COLO668 (cell line): Measurements from ENCODE around the gene EPHB6.

Source experiments
- DNase-seq: peaks from one replicate; lab custom pipeline; 2025; ENCODE audit not compliant: unreplicated experiment; lab: John Stamatoyannopoulos, UW

The EPHB6 gene

DNA sequence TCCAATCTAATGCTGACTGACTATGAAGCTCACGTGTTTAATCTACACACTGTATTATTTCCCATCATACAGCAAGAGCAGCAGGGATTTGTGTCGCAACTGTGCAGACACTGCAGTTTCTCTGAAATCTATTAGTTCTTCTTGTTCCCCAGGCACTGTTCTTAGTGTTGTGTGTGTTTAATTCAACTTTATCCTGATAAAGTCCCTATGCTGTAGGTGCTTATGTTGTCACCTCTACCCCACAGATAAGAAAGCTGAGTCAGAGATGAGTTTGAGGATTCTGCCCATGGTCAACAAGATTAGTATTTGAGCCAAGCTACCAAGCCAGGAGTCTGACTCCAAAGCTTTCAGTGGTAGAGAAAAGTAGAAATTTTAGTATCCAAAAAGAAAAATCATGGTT lies 22.5 kb upstream of the EPHB6 start:
- no peak for DNase-seq

DNA sequence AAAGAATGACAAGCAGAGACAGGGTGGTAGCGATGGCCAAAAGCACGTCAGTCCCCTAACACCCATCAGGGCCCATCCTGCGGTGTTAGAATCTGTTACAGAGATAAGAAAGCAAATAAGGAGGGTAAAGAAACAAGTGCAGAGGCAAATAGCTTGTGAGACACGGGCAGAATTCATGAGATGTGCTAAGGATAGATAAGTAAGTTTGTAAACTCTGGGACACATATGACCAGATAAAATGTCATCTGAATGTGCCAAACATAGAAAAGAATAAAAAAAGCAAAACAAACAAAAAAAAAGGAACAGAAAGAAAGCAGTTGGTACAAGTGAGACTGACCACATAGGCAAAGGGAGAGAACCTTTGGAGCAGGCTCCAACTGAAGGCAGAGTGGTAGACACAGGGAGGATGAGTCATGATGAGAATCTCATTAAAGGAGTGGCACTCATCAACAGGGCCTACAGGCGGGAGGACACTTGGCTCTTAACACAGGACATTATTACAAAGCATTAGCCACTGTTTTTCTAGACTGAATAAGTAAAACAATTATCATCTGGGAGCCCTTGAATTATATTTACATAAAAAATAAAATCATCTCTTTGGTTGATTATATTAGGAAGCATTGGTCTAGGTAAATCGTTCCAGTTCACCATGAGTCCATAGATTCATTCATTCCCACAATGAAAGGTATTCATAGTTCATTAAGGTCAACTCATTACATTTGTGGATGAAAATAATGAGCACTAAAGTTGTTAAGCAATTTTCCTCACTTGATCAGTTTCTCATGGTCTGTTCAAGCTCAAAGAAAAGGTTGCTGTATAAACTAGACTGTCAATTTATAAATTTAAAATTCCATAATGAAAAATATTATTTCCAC lies 21.5 kb upstream of the EPHB6 start:
- no peak for DNase-seq

DNA sequence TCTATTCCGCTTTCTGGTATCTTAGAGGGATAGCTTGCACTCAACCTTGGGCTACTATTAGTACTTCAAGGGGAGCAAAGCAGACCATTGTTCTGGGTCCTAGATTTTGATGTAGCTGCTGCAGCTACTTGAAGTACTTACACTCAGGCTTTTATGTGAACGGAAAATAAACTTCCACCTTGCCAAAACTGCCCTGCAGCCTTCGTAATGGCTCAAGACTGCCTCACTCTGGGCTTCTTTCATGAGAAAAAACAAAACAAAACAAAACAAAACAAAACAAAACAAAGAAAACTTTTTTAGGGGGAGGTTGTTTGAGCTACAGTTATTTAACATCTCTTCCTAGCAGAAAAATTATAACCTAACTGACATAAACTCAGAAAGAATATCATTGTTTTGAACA lies 19.4 kb upstream of the EPHB6 start:
- no peak for DNase-seq

DNA sequence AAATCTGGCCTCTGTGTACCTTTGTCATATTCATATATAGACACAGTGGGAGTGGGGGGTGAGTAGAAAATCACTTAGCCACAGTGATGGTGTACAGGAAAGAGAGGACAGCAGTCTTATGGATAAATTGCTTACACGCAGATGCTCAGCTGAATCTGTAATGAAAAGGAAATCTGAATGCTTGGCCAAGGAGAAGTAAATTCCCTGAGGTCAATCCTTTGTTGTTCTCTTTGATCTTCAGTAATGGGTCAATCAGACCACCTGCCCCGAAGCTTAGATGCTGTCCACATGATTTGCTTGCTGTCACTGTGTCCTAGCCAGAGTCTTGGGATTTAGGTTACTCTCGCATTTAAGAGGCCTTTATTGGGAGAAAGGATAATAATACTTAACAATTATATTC lies 18.4 kb upstream of the EPHB6 start:
- DNase-seq: no peak

DNA sequence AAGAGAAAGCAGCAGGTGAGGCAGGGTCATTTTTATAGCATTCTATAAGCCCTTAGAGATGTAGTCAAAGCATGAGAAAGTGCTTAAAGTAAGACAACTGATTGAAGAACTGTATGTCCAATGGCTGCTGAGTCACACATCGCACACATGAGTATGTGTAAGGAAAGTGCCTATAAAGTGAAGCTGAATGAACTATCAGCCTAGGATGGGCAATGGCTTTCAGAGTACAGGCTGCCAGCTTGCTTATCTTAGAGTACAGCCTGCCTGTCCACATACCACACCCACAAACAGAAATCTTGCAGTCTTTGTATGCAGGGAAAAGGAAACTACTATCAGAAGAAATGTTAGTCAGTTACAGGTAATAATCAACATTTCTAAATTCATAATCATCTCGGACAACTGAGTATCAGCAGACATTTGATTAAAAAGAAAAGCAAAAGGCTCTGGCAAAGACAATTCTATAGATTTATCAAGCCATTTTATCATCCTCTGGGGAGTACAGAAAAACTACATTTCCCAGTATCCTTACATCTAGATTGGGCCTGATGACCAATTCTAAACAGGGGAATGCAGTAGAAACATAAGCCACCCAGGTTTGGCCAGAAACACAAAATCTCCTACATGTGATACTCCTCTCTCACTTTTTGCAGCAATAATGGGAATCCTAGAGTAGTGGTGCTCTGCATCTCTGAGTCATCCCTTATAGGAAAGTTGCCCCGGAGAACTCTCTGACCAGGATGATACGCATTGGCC lies 16.2 kb upstream of the EPHB6 start:
- no peak for DNase-seq

DNA sequence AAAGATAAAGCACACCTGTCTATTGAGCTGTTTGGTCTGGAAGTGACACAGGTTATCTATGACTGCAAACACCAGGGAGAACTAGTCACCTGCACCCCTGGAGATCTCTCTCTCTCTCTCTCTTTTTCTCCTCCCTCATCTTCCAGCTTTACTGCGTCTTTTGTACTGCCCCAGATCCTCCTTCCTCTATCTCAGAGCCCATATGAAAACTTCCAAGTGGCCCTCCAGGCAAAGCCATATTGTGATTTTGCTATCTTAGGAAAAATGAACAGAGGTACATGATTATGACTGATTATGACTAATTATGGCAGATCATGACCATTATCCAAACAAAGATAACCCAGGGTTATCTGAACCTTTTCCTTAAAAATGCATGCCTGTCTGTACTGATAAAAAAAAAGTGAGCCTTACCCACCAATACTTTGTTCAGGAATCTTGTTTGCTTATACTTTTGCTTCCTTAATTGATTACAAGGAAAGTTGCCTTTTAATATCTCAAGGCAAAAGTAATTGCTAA lies 12.6 kb upstream of the EPHB6 start:
- no peak for DNase-seq

DNA sequence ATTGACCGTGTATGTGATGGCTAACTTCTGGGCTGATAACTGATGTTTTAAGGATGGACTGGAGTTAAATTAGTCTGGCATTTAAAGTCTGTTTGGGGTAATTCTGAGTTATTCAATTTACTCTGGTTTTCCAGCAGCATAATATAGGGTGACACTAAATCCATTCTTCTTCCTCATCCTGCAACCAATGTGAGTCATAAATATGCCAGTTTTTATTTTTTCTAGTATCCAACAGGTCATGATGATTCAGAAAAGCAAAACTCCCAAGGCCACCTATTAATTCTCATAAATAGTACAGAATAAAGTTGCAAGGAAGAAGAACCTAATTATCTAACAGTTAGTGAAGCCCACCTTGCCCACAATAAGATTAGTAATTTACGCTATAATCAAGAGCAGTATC lies 7.5 kb upstream of the EPHB6 start:
- no peak for DNase-seq

DNA sequence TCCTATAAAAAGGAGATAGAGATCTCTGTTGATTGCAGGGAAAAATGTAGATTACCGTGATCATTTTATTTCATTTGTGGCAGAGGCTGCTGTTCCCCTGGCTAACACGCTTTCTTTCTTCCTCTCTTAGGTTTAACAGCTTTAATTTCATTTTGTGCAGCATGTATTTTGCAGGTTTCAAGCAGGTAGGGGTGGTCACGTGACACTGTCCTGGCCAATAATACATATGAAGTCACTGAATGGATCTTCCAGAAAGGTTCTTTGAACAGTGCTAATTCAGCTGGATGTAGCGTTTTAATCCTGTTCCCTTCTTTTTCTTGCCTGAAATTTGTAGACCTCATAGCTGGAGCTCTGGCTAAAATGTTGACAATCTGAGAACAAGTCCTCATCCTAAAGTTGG lies 3.6 kb upstream of the EPHB6 start:
- no peak for DNase-seq

DNA sequence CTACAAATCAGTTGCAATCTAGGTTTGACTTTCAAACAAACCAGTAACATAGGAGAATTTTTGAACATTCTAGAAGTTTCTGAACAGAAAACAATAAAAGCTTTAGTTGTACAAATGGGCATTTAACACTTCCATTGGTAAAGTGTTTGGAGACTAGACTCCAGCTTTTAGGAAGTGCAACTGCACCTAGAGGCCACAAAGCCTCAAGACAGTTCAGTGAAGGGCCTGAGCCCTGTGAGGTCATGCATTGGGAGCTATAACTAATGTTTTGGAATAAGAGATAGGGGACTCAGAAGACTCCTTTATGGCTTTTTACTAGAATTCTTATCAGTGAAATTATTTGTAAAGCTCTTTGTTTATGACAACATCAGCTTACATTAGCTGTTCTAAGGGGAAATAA lies 3.0 kb upstream of the EPHB6 start:
- DNase-seq: no peak

DNA sequence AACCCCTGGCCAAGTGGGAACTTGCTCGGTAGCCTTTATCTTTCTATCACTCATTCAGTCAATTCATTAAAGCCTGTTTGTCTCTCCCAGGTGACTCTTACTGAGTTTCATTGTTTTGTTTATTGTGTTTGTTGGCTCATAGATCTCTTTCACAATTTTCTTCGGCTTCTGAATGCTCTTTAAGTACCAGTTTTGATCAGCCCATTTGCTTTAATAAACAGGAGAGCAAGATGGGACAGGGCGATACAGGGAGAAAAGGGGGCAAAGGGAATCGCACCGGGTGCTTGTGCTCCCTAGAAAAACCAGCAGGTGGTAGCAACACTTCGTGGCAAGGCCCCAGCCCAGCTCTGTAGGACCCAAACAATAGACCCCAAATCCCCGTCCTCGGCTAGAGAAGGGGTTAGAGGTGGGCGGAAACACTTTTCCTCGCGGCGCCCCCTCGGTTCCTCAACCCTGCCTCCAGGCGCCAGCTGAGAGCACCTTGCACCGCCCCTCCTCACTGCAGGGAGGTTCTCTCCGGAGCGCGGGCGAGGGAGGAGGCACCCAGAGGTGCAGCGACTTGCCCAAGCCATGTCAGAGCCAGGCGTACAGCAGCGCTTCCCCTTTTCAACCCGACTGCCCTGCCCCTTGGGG lies 1.0 kb upstream of the EPHB6 start:
- DNase-seq: peak; percentile 47

DNA sequence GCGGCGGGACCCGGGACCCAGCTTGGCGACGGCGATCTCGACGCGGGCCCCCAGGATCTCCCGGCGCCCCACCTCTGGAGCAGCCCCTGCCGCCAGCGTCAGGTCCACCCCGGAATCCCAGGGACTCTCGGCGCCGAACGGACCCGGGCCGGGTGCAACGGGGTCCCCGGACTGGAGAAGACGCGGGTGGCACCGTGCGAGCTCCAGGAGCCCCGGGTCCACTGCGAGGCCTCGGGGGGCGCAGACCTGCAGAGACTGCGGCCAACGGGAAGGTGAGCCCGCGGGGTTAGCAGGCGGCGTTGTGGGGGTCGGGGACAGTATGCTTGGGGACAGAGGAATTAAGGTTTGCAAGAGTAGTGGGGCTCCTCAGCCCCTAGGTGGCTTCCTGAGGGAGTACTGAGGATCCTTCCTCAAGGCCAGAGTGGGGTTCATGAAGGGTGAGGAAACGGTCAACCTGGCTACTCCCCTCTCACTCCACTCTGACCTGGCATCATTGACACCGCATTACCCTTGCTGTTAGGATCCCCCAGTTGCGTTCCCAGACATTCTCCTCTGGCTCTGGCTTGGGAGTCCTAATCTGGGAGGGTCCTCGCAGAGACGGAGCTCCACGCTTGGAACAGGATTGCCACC lies 353 bp downstream of the EPHB6 start:
- DNase-seq: no peak

DNA sequence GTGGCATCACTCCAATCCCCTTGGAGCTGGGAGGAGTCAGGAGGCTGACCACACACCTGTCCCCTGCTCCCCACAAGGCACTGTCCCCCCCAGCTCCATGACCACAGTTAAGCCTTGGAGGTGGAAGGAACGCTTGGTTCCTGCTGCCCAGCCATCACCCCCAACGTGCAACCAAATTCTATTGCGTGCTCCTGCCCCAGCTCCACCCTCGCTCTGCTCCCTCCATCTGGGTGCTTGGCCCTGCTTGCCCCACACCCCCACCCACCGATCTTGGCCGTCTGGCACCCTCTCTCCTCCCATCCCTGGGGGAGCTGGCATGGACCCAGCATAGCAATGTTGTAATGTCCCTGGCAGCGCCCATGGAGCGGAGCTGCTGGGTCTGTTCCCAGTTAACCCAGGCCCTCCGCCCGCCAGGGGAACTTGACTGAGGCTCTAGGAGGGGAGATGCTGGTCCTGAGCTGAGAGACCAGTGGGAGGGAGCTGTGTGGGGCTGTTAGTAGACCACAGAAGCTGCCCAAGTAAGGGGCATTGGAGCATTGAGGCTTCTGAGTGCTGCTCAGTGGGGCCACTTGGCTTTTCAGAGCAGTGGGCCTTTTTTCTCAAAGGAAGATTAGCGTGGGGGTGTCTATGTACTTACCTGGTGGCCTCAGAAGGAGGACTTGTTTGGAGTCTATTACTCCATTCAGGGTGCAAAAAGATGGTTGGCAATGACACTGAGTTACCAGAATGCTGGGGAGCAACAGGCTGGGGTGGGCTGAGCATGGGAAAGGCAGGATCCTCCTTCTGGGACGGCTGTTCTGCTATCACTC lies 1.1 kb downstream of the EPHB6 start:
- no peak for DNase-seq

DNA sequence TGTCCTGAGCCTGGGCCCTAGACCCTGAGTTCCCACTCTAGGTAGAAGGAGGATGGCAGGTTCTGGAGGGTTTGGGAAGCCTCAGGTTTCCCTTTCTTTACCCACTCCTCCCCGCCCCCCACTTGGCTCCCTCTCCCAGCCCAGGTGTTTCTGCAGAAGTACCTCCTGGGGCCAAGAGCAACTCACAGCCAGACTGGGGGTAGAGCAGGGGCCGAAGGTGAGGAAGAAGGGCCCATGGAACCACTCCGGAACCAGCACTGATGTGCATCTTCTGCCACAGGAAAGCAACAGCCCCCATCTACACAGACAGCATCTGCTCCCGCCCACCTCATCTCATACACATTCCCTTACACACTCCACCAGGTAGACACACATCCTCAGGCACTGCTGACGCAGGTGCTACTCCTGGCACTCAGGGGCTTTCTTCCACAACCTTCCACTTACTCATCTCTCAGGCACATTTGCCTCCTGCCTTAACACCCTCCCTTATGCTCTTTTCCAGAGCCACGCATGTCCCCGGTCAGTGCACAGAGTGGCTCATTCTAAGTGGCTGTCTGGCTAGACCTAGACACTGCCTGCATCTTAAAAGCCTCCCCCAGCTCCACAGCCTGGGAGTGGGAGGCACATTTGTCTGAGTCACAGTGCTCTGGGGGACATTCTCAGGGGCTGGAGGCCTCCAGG lies 1.8 kb downstream of the EPHB6 start:
- no peak for DNase-seq

DNA sequence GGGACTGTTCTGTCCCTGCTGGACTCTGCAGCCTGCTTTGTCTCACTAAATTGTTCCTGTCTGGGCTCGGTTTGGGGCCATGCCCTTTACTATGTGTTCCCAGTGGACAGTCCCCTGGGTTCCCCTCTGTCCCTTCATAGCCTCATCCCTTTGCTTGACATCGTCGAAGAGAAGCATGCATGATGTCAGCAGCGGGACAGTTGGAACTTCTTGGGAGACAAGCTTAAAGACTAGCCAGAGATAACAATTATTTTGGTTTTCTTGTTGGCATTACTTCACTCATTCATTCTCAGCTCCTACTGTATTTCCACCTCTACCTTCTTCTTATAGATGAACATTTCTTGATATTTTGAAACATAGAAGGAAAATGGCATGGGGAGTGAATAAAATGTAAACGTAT lies 2.7 kb downstream of the EPHB6 start:
- no peak for DNase-seq

DNA sequence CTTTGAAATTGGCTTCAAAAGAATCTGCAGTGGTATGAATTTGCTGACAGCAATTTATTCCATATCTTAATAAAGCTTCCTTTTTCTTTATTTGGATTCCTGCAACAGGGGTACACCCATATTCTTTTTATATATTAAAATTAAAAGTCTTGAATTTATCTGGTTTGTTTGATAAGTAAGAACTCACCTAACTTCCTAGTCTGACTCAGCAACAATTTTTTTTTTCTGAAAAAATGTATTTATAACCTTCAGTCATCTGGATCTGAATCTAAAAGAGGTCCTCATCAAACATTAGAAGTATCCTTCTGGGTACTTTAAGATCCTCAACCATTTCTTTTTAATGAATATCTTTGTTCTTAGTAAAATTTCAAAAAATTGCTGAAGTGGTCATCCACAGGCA lies 4.5 kb downstream of the EPHB6 start:
- DNase-seq: no peak

DNA sequence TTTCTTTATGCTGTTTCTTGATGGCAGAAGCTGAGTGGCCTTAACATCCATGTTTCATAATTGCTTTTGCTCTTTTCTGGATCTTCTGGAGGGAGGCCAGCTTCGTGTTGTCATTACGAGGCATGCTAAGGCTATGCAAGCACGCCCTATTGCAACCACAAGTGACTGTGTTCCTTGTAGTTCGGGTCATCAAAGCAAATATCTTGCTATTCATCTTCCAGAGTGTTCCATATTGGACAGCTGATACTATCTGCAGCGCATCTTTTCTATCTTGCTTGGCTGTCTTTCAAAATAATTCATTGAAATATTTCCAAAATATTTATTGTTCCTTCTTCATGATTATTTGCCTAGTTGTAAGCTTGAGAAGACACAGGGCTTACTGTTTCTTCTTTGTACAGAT lies 5.0 kb downstream of the EPHB6 start:
- DNase-seq: no peak

DNA sequence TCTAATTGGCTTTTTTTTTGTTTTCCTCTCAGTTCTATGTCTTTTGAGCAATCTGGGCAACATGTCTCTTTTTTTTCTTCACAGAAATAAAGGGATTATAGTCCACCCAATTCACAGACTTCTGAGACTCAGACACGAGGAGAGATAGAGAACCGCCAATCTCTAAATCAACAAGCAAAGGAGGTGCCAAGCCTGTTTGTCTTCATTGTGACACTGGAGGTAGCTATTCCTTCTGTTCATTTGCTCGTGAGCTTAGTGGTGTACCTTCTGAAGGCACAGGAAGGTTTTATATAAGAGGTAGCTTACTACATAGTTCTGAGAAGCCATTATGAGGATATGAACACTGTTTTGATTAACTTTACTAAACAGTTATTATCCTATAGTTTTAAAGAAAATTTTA lies 6.1 kb downstream of the EPHB6 start:
- no peak for DNase-seq

DNA sequence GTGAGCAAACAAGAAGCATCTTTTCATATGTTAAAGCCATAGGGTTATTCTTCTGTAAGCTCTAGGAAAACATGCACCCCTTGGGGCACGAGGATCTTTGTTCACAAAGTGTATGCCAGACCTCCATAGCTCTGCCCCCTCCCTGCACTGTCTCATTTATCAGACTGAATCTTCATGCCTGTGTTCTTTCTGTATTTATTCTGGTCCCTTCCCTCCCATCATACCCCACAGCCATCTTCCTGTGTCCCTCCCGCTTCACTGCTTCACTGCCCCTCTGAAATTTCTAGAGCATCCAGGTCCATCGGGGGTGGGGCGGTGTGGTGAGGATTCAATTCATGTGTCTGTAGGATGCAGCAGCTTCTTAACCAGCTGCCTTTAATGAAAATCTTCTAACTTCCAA lies 7.5 kb downstream of the EPHB6 start:
- DNase-seq: no peak

DNA sequence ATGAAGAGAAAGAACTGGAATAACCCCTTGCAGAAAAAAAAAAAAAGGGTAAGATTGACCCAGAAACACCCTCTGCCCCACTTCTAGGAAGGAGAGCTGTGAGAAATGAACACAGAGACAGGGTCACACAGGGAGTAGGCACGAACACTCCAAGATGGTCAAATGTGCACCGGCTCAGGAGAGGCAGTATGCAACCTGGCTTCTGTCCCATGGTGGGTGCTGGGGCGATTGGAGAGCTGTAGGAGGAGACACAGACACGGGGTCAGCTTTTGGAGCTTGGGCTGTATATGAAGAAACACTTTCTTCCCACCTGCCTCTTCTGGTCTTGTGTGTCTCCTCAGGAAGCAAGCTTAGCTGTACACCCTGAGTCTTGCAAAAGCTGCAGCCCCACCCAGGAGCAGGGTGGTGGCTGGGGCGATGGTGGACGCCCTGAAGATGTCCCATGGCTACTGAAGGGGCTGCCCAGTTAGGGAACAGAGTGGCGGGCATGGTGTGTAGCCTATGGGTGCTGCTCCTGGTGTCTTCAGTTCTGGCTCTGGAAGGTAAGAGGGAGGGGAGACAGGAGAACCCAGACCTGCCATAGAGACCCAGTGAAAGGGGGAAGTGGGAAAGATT lies 8.0 kb downstream of the EPHB6 start:
- no peak for DNase-seq
